Measurements from ENCODE around the gene ASB4.
"Not testable (repeated sequence)": the region's sequence is repeated elsewhere in the genome, so short reads cannot be mapped to it uniquely, and the experiment has no call there.

The ASB4 gene

DNA sequence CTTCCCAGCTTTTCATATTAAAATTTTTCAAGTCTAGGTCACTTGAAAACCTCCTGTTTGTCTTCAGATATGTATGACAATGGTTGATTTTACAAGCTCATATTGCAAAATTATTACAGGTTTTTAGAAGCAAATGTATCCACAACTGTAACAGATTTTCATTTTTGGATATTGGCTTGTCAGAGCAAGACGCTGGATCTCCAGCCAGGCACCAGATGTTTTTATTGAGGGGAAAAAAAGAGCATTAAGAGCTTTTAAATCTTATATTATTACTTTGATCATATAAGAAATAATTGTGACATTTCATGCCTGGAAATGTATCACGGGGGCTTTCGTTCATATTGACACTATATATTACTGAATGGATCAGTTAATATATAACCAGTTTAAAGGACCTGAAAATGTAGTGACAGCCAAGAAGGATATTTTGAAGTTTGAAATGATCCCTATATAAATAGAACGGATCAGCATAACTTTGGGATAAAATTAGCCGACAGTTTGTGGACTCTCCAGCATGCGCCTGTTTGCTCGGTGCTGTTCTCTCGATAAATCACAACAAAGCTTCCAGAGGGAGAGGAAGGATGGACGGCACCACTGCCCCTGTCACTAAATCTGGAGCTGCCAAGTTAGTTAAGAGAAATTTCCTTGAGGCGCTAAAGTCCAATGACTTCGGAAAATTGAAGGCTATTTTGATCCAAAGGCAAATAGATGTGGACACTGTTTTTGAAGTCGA, at the start of gene ASB4:
Gene ASB4 (plus strand): TSS at position 553 of the 733 bp plus-strand sequence. CDS start 29 bp downstream, at position 582.
- no peak for DNase-seq (ENCODE audit: low read depth, low spot score)

- DNase-seq (ENCODE audit: low read depth, low spot score) = no peak
Measured at GRCh38 chr7:95436407-95436806, 49.3 kb upstream of the ASB4 start.

- DNase-seq (ENCODE audit: low read depth, low spot score) = no peak
Measured at GRCh38 chr7:95440394-95441038, 45.2 kb upstream of the ASB4 start.

GRCh38 chr7:95441042-95441823, 44.5 kb upstream of the ASB4 start:
- DNase-seq (ENCODE audit: low read depth, low spot score) = no peak

DNA sequence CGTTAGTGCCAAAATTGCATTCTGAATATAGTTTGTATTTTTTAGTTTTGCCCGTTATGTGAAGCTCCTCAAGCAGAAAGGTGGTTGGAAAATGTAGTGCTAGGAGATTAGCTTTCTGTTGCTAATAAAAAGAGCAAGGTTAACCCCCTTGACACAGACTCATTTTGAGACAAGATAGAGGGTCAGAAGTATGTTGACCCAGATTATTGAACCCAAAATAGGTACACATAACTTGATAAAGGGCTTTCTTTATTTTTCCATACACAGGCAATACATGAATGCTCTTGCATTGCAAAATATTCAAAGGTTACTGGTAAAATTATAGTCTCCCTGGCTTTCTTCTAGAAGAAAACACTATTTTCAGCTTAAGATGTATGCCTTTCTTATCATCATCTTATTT, 40.9 kb upstream of the ASB4 start:
- DNase-seq (ENCODE audit: low read depth, low spot score) = no peak

DNA sequence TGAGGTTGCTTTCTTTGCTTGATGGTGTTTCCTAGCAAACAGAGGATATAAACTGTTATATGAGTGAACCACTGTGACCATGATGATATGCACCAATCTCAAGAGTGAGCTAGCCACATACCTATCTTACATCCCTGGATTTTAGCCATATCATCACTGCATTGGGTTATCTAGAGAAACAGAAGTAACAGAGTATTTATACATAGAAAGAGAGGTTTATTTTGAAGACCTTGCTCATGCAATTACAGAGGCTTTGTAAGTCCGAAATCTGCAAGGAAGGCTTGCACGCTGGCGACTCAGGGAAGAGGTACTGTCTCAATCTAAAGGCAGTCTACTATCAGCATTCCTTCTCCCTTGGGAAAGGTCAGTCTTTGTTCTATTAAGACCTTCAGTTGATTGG, 39.1 kb upstream of the ASB4 start:
- DNase-seq (ENCODE audit: low read depth, low spot score) = no peak

DNA sequence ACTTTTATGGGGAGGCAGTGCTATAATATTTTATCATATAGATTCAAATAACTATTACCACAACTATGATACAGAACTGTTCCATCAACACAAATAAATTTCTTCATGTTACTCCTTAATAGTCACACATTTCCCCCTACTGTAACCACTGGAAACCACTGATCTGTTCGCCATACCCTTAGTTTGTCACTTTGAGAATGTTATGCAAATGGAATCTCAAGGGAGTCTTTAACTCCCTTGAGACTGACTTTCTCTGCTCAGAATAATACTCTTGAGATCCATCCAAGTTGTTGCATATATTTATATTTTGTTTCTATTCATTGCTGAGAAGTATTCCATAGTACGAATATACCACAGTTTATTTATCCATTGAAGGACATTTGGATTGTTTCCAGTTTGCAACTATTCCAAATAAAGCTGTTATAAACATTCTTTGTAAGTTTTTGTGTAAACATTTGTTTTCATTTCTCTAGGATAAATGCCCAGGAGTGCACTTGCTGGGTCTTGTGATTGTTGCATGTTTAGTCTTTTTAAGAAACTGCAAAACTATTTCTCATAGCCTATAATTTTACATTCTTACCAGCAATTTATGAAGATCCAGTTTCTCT, 31.2 kb upstream of the ASB4 start:
- DNase-seq (ENCODE audit: low read depth, low spot score) = no peak

DNA sequence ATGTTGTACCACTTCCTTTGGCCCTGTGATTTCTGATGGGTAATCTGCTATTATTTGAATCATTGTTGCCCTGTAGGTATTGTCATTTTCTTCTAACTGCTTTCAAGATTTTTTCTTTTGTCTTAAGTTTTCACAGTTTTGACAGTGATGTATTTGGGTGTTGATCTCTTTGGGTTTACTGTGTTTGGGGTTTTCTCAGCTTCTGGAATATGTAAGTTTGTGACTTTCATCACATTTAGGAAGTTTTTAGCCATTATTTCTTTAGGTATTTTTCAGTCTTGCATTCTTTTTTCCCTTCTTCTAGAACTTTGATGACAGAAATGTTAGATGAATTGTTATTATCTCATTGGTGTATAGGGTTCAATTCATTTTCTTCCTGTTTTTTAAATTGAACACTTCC, 27.8 kb upstream of the ASB4 start:
- DNase-seq (ENCODE audit: low read depth, low spot score) = no peak

- not testable (repeated sequence) for DNase-seq (ENCODE audit: low read depth, low spot score)
Measured at GRCh38 chr7:95460653-95461052, 25.1 kb upstream of the ASB4 start.

DNA sequence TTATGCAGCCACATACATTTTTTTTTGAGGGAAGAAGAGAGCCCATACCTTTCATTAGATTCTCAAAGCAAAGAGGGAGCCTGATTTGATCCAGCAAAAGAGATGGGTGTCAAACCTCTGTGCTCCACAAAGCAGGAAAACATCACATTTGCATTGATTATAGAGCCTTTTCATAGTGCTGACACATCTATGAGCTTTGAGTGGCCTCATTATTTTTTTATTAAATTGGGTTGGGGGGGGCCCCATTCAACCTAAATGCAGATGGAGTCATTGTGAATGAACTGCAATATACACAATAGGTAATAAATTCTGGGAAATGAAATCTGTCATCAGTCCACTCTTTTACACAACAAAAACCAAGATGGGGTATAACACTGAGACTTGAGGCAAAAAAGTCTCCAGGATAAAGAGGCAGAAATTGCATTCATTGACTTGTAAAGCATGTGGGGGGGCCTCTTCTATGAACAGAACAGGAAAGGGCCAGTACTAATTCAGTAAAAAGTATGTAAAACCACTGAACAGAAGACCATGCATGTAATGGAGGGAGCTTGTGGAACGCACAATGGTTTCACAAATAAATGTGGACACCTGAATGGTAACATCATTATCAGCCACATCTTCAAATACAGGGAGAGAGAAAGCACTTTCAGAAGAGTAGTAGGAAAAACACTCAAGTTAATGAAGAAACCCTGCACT, 17.7 kb upstream of the ASB4 start:
- no peak for DNase-seq (ENCODE audit: low read depth, low spot score)

GRCh38 chr7:95469187-95469586, 16.6 kb upstream of the ASB4 start:
- no peak for DNase-seq (ENCODE audit: low read depth, low spot score)

DNA sequence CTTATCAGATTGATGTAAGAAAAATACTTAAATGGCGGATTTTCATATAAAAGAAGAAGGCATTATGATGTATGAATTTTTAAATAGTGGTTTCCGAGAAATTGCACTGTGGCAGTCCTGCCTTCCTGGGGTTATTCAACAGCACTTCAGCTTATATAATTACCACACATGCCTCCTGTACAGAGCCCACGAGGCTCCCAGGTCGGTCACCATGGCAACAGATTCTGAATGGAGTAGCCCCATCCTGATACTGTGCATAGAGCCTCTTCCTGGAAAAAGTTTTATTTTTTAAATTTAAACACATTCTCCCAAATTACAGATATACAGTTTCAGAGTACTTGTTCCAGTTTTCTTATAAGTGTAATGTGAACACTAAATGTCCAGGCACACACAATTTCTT, 15.9 kb upstream of the ASB4 start:
- no peak for DNase-seq (ENCODE audit: low read depth, low spot score)

- no peak for DNase-seq (ENCODE audit: low read depth, low spot score)
Measured at GRCh38 chr7:95470452-95470851, 15.3 kb upstream of the ASB4 start.

- no peak for DNase-seq (ENCODE audit: low read depth, low spot score)
Measured at GRCh38 chr7:95471071-95471470, 14.7 kb upstream of the ASB4 start.

GRCh38 chr7:95472581-95473161, 13.1 kb upstream of the ASB4 start:
- no peak for DNase-seq (ENCODE audit: low read depth, low spot score)

DNA sequence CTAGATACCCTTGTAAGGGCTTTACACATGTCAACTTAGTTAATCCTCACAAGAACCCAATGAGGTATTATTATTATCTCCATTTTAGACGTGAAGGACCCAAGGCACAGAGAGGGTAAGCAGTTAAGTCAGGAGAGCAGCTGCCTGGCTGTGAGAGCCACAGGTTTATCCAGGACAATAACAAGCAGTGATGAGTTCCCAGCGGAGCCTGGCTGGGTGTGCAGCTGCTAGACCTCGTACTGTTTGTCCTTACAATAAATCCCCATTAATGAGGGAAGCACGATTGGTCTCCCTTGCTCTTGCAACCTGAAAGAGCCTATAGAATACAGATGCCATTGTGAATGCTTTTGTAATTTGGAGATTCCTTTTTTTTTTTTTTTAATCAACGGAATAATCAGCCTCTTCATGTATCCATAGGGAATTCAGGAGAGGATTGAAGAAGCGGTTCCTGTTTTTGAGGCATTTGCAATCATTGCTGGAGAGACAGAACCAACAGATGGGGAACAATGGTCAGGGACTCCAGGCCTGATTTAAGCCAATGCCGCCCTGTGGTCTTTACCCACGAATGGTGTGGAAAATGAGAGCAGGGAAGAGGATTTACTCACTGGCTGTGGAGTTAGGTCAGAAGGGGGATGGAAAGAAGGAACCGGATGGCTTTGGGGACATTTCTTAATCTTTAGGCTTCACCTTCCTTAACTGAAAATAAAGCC, 12.3 kb upstream of the ASB4 start:
- DNase-seq (ENCODE audit: low read depth, low spot score) = no peak

DNA sequence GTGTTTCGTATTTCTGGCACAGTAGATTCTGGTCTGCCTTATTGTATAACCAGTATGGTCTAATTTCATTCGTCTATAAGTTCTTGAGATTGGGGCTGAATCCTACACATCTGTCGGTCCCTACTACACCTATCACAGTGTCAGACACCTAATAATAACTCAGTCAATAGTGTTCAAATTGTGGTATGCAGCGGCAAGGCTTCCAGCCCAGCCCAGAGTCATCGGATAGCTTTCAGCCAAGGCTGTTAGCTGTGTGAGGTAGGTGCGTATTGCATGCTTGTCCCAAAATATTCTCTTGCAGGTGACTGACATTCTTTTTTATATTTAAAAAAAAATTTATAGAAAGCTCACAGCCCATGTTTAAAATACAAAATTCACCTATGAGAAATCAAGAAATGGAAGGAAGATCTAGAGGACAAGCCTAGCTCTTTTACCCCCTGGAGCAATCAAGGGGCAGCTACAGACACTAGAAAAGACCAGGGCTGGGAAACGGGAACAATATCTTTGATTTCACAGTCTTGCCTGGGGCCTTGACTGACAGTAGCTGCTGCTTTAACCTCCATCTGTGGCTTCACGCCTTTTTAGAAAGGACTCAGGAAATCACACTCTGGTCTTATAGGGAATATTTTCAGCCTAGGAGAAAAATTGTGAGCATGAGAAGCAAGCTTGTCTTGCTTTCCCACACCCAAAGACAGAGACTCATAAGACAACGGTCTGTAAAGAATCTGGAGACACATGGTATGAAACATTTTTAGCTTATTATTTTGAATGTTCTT, 9.5 kb upstream of the ASB4 start:
- no peak for DNase-seq (ENCODE audit: low read depth, low spot score)

DNA sequence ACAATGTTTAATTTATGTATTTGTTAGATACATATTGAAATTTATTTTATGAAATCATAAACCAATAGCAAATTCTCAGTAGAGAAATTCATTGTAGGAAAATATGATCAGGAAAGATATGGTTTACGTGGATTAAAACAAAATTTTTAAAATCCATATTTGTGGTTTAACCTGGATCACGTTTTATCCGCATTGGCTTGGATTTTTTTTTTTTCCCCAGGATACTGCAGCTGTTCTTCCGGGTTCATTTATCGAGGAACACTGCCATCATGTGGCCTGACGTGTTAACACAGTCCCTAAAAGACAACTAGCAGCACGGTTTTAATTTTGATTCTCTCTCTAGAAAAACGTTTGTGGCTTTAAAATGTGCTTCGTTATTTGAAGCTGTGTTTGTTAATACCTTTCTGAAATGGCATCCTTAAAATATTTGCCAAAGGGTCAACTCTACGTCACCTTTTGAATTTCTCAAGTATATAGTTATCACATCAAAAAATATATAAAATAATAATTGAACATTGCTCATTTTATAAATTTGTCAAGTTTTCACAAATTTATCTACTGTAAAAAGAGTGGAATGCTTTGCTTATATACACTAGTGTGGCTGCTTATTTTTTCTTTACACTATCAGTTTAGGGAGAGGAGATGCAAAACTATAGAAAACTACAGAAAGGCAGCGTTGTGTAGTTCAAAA, 8.7 kb upstream of the ASB4 start:
- DNase-seq (ENCODE audit: low read depth, low spot score) = peak; percentile 11
